H9 (cell line): ENCODE results near the gene SFI1. TPM values are rescaled to one million over a fixed set of nuclear protein-coding genes. Genes with fewer than 3 reads are reported as not detected.

Experiments used
- DNase-seq: peaks from one replicate; pipeline ENCODE4 v3.0.0-alpha.2; 2017
- H2AFZ ChIP-seq: one replicate; pipeline ENCODE4 v1.6.1; 2013; ENCODE audit warnings: mild to moderate bottlenecking, low read length, control low read depth, moderate library complexity
- H2AK5ac ChIP-seq: 2 replicates; pipeline ENCODE4 v1.6.1; 2013; ENCODE audit warnings: low read length, control low read depth, mixed read lengths; ENCODE audit not compliant: insufficient read length
- H2BK120ac ChIP-seq: one replicate; pipeline ENCODE4 v1.6.1; 2013; ENCODE audit warnings: low read depth, mild to moderate bottlenecking, low read length, control low read depth, inconsistent platforms; ENCODE audit not compliant: poor library complexity, severe bottlenecking
- H2BK12ac ChIP-seq: 2 replicates; pipeline ENCODE4 v1.6.1; 2013; ENCODE audit warnings: low read length, control low read depth, mixed read lengths, low read depth; ENCODE audit not compliant: insufficient read length
- H2BK15ac ChIP-seq: 2 replicates; pipeline ENCODE4 v1.6.1; 2013; ENCODE audit warnings: low read depth, low read length, control low read depth
- H2BK20ac ChIP-seq: one replicate; pipeline ENCODE4 v1.6.1; 2013; ENCODE audit warnings: low read depth, mild to moderate bottlenecking, low read length, control low read depth, inconsistent platforms; ENCODE audit not compliant: poor library complexity, severe bottlenecking
- H2BK5ac ChIP-seq: 2 replicates; pipeline ENCODE4 v1.6.1; 2013; ENCODE audit warnings: low read length, control low read depth, mixed read lengths; ENCODE audit not compliant: insufficient read length
- H3K14ac ChIP-seq: 2 replicates; pipeline ENCODE4 v1.6.1; 2013; ENCODE audit warnings: low read length, control low read depth; ENCODE audit not compliant: insufficient read depth
- H3K18ac ChIP-seq: 2 replicates; pipeline ENCODE4 v1.6.1; 2013; ENCODE audit warnings: low read depth, mild to moderate bottlenecking, mixed read lengths, low read length, control low read depth; ENCODE audit not compliant: insufficient read length
- H3K23ac ChIP-seq: 2 replicates; pipeline ENCODE4 v1.6.1; 2013; ENCODE audit warnings: low read length, control low read depth, mixed read lengths, low read depth; ENCODE audit not compliant: insufficient read length
- H3K23me2 ChIP-seq: 2 replicates; pipeline ENCODE4 v1.6.1; 2013; ENCODE audit warnings: low read depth, mild to moderate bottlenecking, mixed read lengths, low read length, control low read depth; ENCODE audit not compliant: insufficient read length, poor library complexity, severe bottlenecking
- H3K27ac ChIP-seq: 2 replicates; pipeline ENCODE4 v1.5.1; 2013; ENCODE audit warnings: low read length, control low read depth, mixed read lengths, low read depth; ENCODE audit not compliant: insufficient read length
- H3K27me3 ChIP-seq: 2 replicates; pipeline ENCODE4 v1.6.1; 2013; ENCODE audit warnings: low read length, control low read depth, inconsistent platforms; ENCODE audit not compliant: insufficient read depth
- H3K4ac ChIP-seq: 2 replicates; pipeline ENCODE4 v1.6.1; 2013; ENCODE audit warnings: low read depth, mild to moderate bottlenecking, control low read depth, inconsistent platforms, low read length, moderate library complexity
- H3K4me1 ChIP-seq: 2 replicates; pipeline ENCODE4 v1.6.1; 2013; ENCODE audit warnings: low read length, control low read depth, inconsistent platforms; ENCODE audit not compliant: insufficient read depth
- H3K4me2 ChIP-seq: 2 replicates; pipeline ENCODE4 v1.6.1; 2013; ENCODE audit warnings: low read length, control low read depth, mixed read lengths; ENCODE audit not compliant: insufficient read length, insufficient read depth
- H3K56ac ChIP-seq: 2 replicates; pipeline ENCODE4 v1.6.1; 2013; ENCODE audit warnings: low read depth, mild to moderate bottlenecking, mixed read lengths, low read length, control low read depth; ENCODE audit not compliant: insufficient read length
- H3K79me1 ChIP-seq: 2 replicates; pipeline ENCODE4 v1.6.1; 2013; ENCODE audit warnings: low read depth, mild to moderate bottlenecking, moderate library complexity, low read length, control low read depth, inconsistent platforms; ENCODE audit not compliant: insufficient read depth, poor library complexity, severe bottlenecking
- H3K79me2 ChIP-seq: 2 replicates; pipeline ENCODE4 v1.6.1; 2013; ENCODE audit warnings: low read length, control low read depth, inconsistent platforms; ENCODE audit not compliant: insufficient read depth
- H3K9ac ChIP-seq: 2 replicates; pipeline ENCODE4 v1.6.1; 2013; ENCODE audit warnings: low read length, control low read depth, mixed read lengths; ENCODE audit not compliant: insufficient read length; ENCODE audit errors: extremely low read depth
- H3K9me3 ChIP-seq: one replicate; pipeline ENCODE4 v1.6.1; 2013; ENCODE audit warnings: low read depth, low read length, inconsistent platforms; ENCODE audit not compliant: control insufficient read depth
- H3T11ph ChIP-seq: one replicate; pipeline ENCODE4 v1.6.1; 2013; ENCODE audit warnings: mild to moderate bottlenecking, low read length, control low read depth, inconsistent platforms
- H4K20me1 ChIP-seq: one replicate; pipeline ENCODE4 v1.6.1; 2013; ENCODE audit not compliant: control insufficient read depth, insufficient read length, insufficient read depth
- H4K5ac ChIP-seq: 2 replicates; pipeline ENCODE4 v1.6.1; 2013; ENCODE audit warnings: low read depth, mild to moderate bottlenecking, mixed read lengths, low read length, control low read depth; ENCODE audit not compliant: insufficient read length
- H4K8ac ChIP-seq: replicated peaks from 2 replicates; pipeline ENCODE4 v1.6.1; 2013; ENCODE audit warnings: low read length, control low read depth, mixed read lengths, low read depth; ENCODE audit not compliant: insufficient read length
- H4K91ac ChIP-seq: 2 replicates; pipeline ENCODE4 v1.6.1; 2013; ENCODE audit warnings: low read depth, mild to moderate bottlenecking, moderate library complexity, mixed read lengths, low read length, control low read depth; ENCODE audit not compliant: insufficient read length
- H3K27ac Mint-ChIP-seq, 3 experiments: 2 replicates in 2 of 3; 3 replicates in 1 of 3; pipeline ENCODE4 v1.8.0; 2020 to 2021; ENCODE audit warnings: mixed read lengths in 3 of 3, mild to moderate bottlenecking in 1 of 3, moderate library complexity in 1 of 3
- H3K27me3 Mint-ChIP-seq: 2 replicates; pipeline ENCODE4 v1.8.0; 2021; ENCODE audit warnings: low read depth, mild to moderate bottlenecking, moderate library complexity, mixed read lengths
- H3K36me3 Mint-ChIP-seq, 3 experiments: 2 replicates in 2 of 3; 3 replicates in 1 of 3; pipeline ENCODE4 v1.8.0; 2020 to 2021; ENCODE audit warnings: low read depth in 3 of 3, mixed read lengths in 3 of 3; ENCODE audit not compliant: insufficient read depth in 1 of 3
- H3K4me1 Mint-ChIP-seq, 2 experiments: 2 replicates each; pipeline ENCODE4 v1.8.0; 2020; ENCODE audit warnings: mixed read lengths in 2 of 2
- H3K4me3 Mint-ChIP-seq, 2 experiments: 2 replicates in 1 of 2; 3 replicates in 1 of 2; pipeline ENCODE4 v1.8.0; 2020 to 2021; ENCODE audit warnings: mild to moderate bottlenecking in 2 of 2, mixed read lengths in 2 of 2, moderate library complexity in 1 of 2
- H3K9me3 Mint-ChIP-seq, 2 experiments: 2 replicates in 1 of 2; 3 replicates in 1 of 2; pipeline ENCODE4 v1.8.0; 2020; ENCODE audit warnings: mild to moderate bottlenecking in 2 of 2, mixed read lengths in 2 of 2, moderate library complexity in 1 of 2
- WGBS: extraction: QIAGEN DNeasy Blood & Tissue Kit; methylation state at CpG from one replicate; pipeline ENCODE4 v1.1.7; 2013; ENCODE audit warnings: missing lambda C conversion rate, low lambda C conversion rate, mixed read lengths; ENCODE audit not compliant: insufficient read length; ENCODE audit errors: extremely low coverage; 5-methylcytosine and 5-hydroxymethylcytosine counted together
- total RNA-seq: library from RNA; stranded (reverse); gene quantifications from 2 replicates; pipeline ENCODE4 v1.2.1, GENCODE V29; 2021
- TF ChIP-seq, protein P1 (sequence below): fragments of 200-600 bp; sonication (generic); conservative IDR thresholded peaks from 3 replicates; pipeline ENCODE4 v1.8.0; 2021; ENCODE audit warnings: antibody characterized with exemption, mild to moderate bottlenecking

The SFI1 gene
- total RNA-seq, 1 experiment from 2014 or later: 26.4 TPM

DNA sequence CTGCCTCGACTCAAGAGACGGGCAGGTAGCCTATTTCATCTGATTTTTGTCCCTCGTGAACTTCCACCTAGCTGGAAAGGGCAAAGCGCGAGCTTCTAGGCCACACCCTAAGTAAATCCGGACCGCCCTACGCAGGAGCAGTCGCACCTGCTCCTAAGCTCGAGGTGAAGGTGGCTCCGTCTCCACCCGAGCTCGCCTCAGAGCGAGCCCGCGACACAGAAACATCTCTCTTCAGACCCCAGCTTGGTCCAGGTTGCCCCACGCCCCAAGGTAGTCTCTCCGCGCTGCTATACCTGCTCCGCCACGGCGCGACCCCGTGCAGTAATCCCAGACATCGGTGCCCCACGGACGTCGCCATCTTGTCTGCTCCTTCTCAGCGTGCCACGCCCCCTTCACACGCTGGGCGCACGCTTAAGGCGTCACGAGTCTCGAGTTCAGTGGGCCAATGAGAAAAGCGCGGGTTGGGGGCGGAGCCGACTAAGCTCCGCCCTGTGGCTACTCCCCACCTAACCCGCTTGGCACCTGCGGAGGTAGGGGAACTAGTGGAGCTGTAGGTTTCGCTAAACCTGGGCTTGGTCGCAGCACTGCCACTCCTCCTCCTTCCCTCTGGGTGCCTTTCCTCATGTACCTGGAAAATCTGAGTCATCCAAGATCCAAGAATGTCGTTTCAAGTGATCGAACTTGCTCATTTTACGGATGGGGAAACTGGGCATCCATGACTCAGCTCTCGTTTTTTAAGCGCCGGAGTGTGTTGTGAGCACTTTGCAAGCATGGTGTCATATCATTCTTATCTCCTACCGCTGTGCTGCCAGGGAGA is 165.7 kb downstream of the SFI1 start, which contains the start of gene PISD:
Gene PISD, minus strand, starts transcription at position 365 of the 817 bp plus-strand sequence. Its CDS starts 7 bp downstream, at position 358.
- Histone ChIP-seq H2BK5ac (no peak within 1 kb of the TSS), H4K5ac (peak within 1 kb of the TSS; percentile 7), H4K8ac (no peak within 1 kb of the TSS), H3K9ac (peak within 1 kb of the TSS; percentile 87), H3K4me1 (no peaks in the 10 kb centered on the region), H3K14ac (peak within 1 kb of the TSS; percentile 71; the same call in 1 of the 2 replicates), H3K4ac (no peak within 1 kb of the TSS), H2AK5ac (no peak within 1 kb of the TSS), H3K27ac (no peak within 1 kb of the TSS), H3T11ph (no peak within 1 kb of the TSS), H2BK12ac (no peak within 1 kb of the TSS), H2BK20ac (no peak within 1 kb of the TSS), H2BK120ac (no peak within 1 kb of the TSS), H3K27me3 (no peaks in the 10 kb centered on the region), H3K23me2 (peaks cover 3% of the 10 kb centered on the region), H3K4me2 (peak within 1 kb of the TSS; percentile 83), H4K20me1 (no peaks in the 10 kb centered on the region), H4K91ac (no peak within 1 kb of the TSS), H3K56ac (no peak within 1 kb of the TSS), H2AFZ (no peak within 1 kb of the TSS), H3K79me1 (peaks cover 11% of the 10 kb centered on the region), H3K9me3 (no peaks in the 10 kb centered on the region), H2BK15ac (no peak within 1 kb of the TSS), H3K23ac (no peak within 1 kb of the TSS), H3K79me2 (peaks cover 28% of the 10 kb centered on the region; the same call in 1 of the 2 replicates), H3K18ac (peak within 1 kb of the TSS; percentile 79)
- WGBS: no CpG with 5 or more reads among the region's 52 CpGs
- peak within 1 kb of the TSS; percentile 96 to 99 (median 97) for H3K27ac Mint-ChIP-seq
- H3K27me3 Mint-ChIP-seq: peaks cover 4% of the 10 kb centered on the region
- TF ChIP-seq, protein P1, sequence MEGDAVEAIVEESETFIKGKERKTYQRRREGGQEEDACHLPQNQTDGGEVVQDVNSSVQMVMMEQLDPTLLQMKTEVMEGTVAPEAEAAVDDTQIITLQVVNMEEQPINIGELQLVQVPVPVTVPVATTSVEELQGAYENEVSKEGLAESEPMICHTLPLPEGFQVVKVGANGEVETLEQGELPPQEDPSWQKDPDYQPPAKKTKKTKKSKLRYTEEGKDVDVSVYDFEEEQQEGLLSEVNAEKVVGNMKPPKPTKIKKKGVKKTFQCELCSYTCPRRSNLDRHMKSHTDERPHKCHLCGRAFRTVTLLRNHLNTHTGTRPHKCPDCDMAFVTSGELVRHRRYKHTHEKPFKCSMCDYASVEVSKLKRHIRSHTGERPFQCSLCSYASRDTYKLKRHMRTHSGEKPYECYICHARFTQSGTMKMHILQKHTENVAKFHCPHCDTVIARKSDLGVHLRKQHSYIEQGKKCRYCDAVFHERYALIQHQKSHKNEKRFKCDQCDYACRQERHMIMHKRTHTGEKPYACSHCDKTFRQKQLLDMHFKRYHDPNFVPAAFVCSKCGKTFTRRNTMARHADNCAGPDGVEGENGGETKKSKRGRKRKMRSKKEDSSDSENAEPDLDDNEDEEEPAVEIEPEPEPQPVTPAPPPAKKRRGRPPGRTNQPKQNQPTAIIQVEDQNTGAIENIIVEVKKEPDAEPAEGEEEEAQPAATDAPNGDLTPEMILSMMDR: no peak
- peak; percentile 96 for DNase-seq
- H3K9me3 Mint-ChIP-seq: no peaks in the 10 kb centered on the region
- H3K36me3 Mint-ChIP-seq: no peaks in the 10 kb centered on the region
- H3K4me1 Mint-ChIP-seq: peaks cover 11 to 14% of the 10 kb centered on the region in 2 experiments
- H3K4me3 Mint-ChIP-seq: peak within 1 kb of the TSS; percentile 91 to 99
